Activated CD4-positive, alpha-beta T cell treated with anti-CD3 and anti-CD28 coated beads, Interleukin-2, Interleukin-6, amounts not matched to agents 100 ng/mL and 50 ng/mL, durations not matched to agents 16 hours and 8 hours (primary cell): ENCODE results near the gene FOXD4L1.
"Not testable (repeated sequence)": the region's sequence is repeated elsewhere in the genome, so short reads cannot be mapped to it uniquely, and the experiment has no call there.

Source experiments
- DNase-seq: peaks from one replicate; pipeline ENCODE4 v3.0.0-alpha.2; 2020

The FOXD4L1 gene

GRCh38 chr2:113527350-113528045 is 29.0 kb downstream of the FOXD4L1 start:
- not testable (repeated sequence) for DNase-seq

- not testable (repeated sequence) for DNase-seq
Measured at GRCh38 chr2:113528126-113528525, 29.7 kb downstream of the FOXD4L1 start.

- not testable (repeated sequence) for DNase-seq
Measured at GRCh38 chr2:113528904-113529303, 30.4 kb downstream of the FOXD4L1 start.

- not testable (repeated sequence) for DNase-seq
Measured at GRCh38 chr2:113532991-113533390, 34.5 kb downstream of the FOXD4L1 start.

- not testable (repeated sequence) for DNase-seq
Measured at GRCh38 chr2:113536573-113536972, 38.1 kb downstream of the FOXD4L1 start.

- not testable (repeated sequence) for DNase-seq
Measured at GRCh38 chr2:113540834-113541203, 42.4 kb downstream of the FOXD4L1 start.

GRCh38 chr2:113541204-113541975 is 42.9 kb downstream of the FOXD4L1 start:
- peak; percentile 9 for DNase-seq

GRCh38 chr2:113541976-113542485 is 43.6 kb downstream of the FOXD4L1 start:
- DNase-seq = not testable (repeated sequence)

GRCh38 chr2:113542529-113542928 is 44.1 kb downstream of the FOXD4L1 start:
- DNase-seq = not testable (repeated sequence)
